Naive thymus-derived CD4-positive, alpha-beta T cell (primary cell): ENCODE measurements around the gene TMEM187. TPM values are rescaled to one million over a fixed set of nuclear protein-coding genes. Genes with fewer than 3 reads are reported as not detected.
A peak's percentile ranks its signal among the peaks of the same experiment; 100 is the strongest.

Experiments used
- ATAC-seq: fragments of 150-1000 bp; cut with Tn5 transposase; 2 replicates; pipeline ENCODE4 v1.10.0; 2021; ENCODE audit warnings: mild to moderate bottlenecking, moderate library complexity
- CTCF ChIA-PET: fragments of 350-600 bp; sonication (Branson Sonifier 250); formaldehyde crosslinking; loops from one replicate; lab custom pipeline; 2021; ENCODE audit warnings: antibody characterized with exemption; lab: Charles Lee
- POLR2A ChIA-PET: fragments of 350-600 bp; sonication (Branson Sonifier 250); formaldehyde crosslinking; loops from one replicate; lab custom pipeline; 2021; ENCODE audit warnings: antibody characterized with exemption, inconsistent platforms; lab: Charles Lee
- DNase-seq, 9 donors: peaks; one replicate each; pipeline versions ENCODE4 v3.0.0 to v3.0.0-alpha.2; 2020 to 2022; ENCODE audit warnings: mixed read lengths in 1 of 9
- H3K27ac ChIP-seq: one replicate; pipeline ENCODE4 v1.7.0; 2013; ENCODE audit warnings: mild to moderate bottlenecking, low read depth, low read length, moderate library complexity
- H3K27me3 ChIP-seq, 2 donors: one replicate each; pipeline ENCODE4 v1.7.0; 2013; ENCODE audit warnings: low read length in 2 of 2, mild to moderate bottlenecking in 2 of 2, moderate library complexity in 2 of 2; ENCODE audit not compliant: control insufficient read depth in 2 of 2, insufficient read depth in 2 of 2
- H3K36me3 ChIP-seq, 3 experiments: 1 replicate in 2 of 3; 2 replicates in 1 of 3; pipeline ENCODE4 v1.7.0; 2013; ENCODE audit warnings: low read length in 3 of 3, mild to moderate bottlenecking in 3 of 3, moderate library complexity in 1 of 3; ENCODE audit not compliant: insufficient read depth in 3 of 3, control insufficient read depth in 2 of 3
- H3K4me1 ChIP-seq, 2 donors: one replicate each; pipeline ENCODE4 v1.7.0; 2013; ENCODE audit warnings: low read length in 2 of 2, mild to moderate bottlenecking in 2 of 2, moderate library complexity in 1 of 2; ENCODE audit not compliant: control insufficient read depth in 2 of 2, insufficient read depth in 2 of 2
- H3K4me3 ChIP-seq: 2 replicates; pipeline ENCODE4 v1.7.0; 2013; ENCODE audit warnings: mild to moderate bottlenecking, low read length
- H3K9me3 ChIP-seq, 3 experiments: 1 replicate in 2 of 3; 2 replicates in 1 of 3; pipeline ENCODE4 v1.7.0; 2013; ENCODE audit warnings: low read length in 3 of 3; ENCODE audit not compliant: control insufficient read depth in 2 of 3
- H3K27ac Mint-ChIP-seq, 9 donors: one replicate each; pipeline ENCODE4 v1.8.0; 2020 to 2022; ENCODE audit warnings: mixed read lengths in 9 of 9, mild to moderate bottlenecking in 8 of 9, moderate library complexity in 5 of 9, inconsistent platforms in 2 of 9
- H3K27me3 Mint-ChIP-seq, 5 donors: one replicate each; pipeline ENCODE4 v1.8.0; 2021 to 2022; ENCODE audit warnings: mixed read lengths in 5 of 5, mild to moderate bottlenecking in 1 of 5
- H3K36me3 Mint-ChIP-seq, 5 donors: one replicate each; pipeline ENCODE4 v1.8.0; 2020 to 2022; ENCODE audit warnings: mixed read lengths in 5 of 5, mild to moderate bottlenecking in 3 of 5, inconsistent platforms in 1 of 5
- H3K4me1 Mint-ChIP-seq, 7 donors: one replicate each; pipeline ENCODE4 v1.8.0; 2020 to 2022; ENCODE audit warnings: mixed read lengths in 7 of 7, mild to moderate bottlenecking in 3 of 7, inconsistent platforms in 1 of 7
- H3K4me3 Mint-ChIP-seq, 10 donors: one replicate each; pipeline ENCODE4 v1.8.0; 2020 to 2022; ENCODE audit warnings: mild to moderate bottlenecking in 10 of 10, mixed read lengths in 10 of 10, moderate library complexity in 6 of 10, inconsistent platforms in 2 of 10
- H3K9me3 Mint-ChIP-seq, 11 donors: one replicate each; pipeline ENCODE4 v1.8.0; 2020 to 2022; ENCODE audit warnings: mixed read lengths in 11 of 11, mild to moderate bottlenecking in 4 of 11, inconsistent platforms in 1 of 11, moderate library complexity in 1 of 11
- intact Hi-C, 2 donors: fragments of 100-400 bp; cut with micrococcal nuclease; formaldehyde crosslinking; loops; one replicate each; pipeline ENCODE4 v1.15.1; 2023
- polyA plus RNA-seq, 2 donors: library from polyadenylated mRNA; unstranded; fragments of 300-500 nt; fragmentation: Illumina TruSeq; gene quantifications; one replicate each; pipeline ENCODE4 v1.2.3, GENCODE V29; 2021
- total RNA-seq, 6 experiments: library from RNA in 5 of 6; stranded (reverse) in 5 of 6; gene quantifications; 1 replicate in 5 of 6; 2 replicates in 1 of 6; pipeline ENCODE4 v1.2.3 and lab custom pipeline; 2021 to 2026

The TMEM187 gene
- total and polyA plus RNA-seq, 7 experiments from 2014 or later = 1.4 to 22.7 (median 10.0) TPM

GRCh38 chrX:153948847-153949805, 23.4 kb upstream of the TMEM187 start:
- H3K36me3 Mint-ChIP-seq = peaks cover 0 to 33% (median 7%) of the 10 kb centered on the region in 5 donors

GRCh38 chrX:153950127-153950526, 22.4 kb upstream of the TMEM187 start:
- H3K36me3 ChIP-seq = peaks cover 0 to 58% (median 2%) of the 10 kb centered on the region in 3 experiments
- no peak for ATAC-seq
- no peaks in the 10 kb centered on the region for H3K9me3 ChIP-seq
- peaks cover 8 to 15% of the 10 kb centered on the region in 2 donors for H3K4me1 ChIP-seq
- H3K36me3 Mint-ChIP-seq = peaks cover 0 to 37% (median 5%) of the 10 kb centered on the region in 5 donors
- no peak overlapping the region for H3K4me3 ChIP-seq
- H3K27me3 ChIP-seq = no peaks in the 10 kb centered on the region
- ChIA-PET CTCF (interaction anchor here (0.7 to 10.9 kb wide), 8 partner anchors 11 to 187 kb away, joined by 3 to 168 read pairs (median 5); partner anchors contain the start of genes ARHGAP4 and PLXNB3), POLR2A (interaction anchor here (1.1 to 21.0 kb wide), 3 partner anchors 19 to 186 kb away, joined by 5 to 384 read pairs (median 63); partner anchors contain the start of genes ARHGAP4, HCFC1, NAA10 and PLXNB3)
- H3K4me3 Mint-ChIP-seq = peak overlapping the region in 1 of 10 donors; percentile 12
- DNase-seq = no peak
- peak overlapping the region in 4 of 9 donors; percentile 9 to 80 (median 35) for H3K27ac Mint-ChIP-seq
- intact Hi-C loops = loop anchor here in 1 of 2 donors (5.0 kb wide), 1 partner anchor 398 kb away; no protein-coding TSS in a partner anchor
- no peaks in the 10 kb centered on the region for H3K27me3 Mint-ChIP-seq
- no peaks in the 10 kb centered on the region for H3K9me3 Mint-ChIP-seq
- H3K27ac ChIP-seq = no peak overlapping the region
- H3K4me1 Mint-ChIP-seq = peaks cover 6 to 33% (median 16%) of the 10 kb centered on the region in 7 donors

More at GRCh38 chrX:153948847-153949805, 23.4 kb upstream of the TMEM187 start:
- peak overlapping the region in 5 of 10 donors; percentile 35 to 54 (median 45) for H3K4me3 Mint-ChIP-seq
- peak overlapping the region; percentile 55 for H3K27ac ChIP-seq
- intact Hi-C loops = loop anchor here in 1 of 2 donors (2.0 to 5.0 kb wide), 2 partner anchors 42 to 1008 kb away; no protein-coding TSS in a partner anchor
- H3K9me3 ChIP-seq = no peaks in the 10 kb centered on the region
- H3K4me1 Mint-ChIP-seq = peaks cover 6 to 33% (median 16%) of the 10 kb centered on the region in 7 donors
- peak overlapping the region in 8 of 9 donors; percentile 49 to 94 (median 72) for H3K27ac Mint-ChIP-seq
- H3K27me3 ChIP-seq = no peaks in the 10 kb centered on the region
- ChIA-PET POLR2A (interaction anchor here (0.6 to 21.0 kb wide), 4 partner anchors 20 to 196 kb away, joined by 3 to 384 read pairs (median 33); partner anchors contain the start of genes ARHGAP4, HCFC1 and NAA10), CTCF (interaction anchor here (0.6 to 10.9 kb wide), 9 partner anchors 16 to 458 kb away, joined by 3 to 168 read pairs (median 5); partner anchors contain the start of genes ARHGAP4 and PLXNB3)
- H3K4me3 ChIP-seq = no peak overlapping the region
- DNase-seq = no peak
- no peaks in the 10 kb centered on the region for H3K9me3 Mint-ChIP-seq
- H3K27me3 Mint-ChIP-seq = no peaks in the 10 kb centered on the region
- ATAC-seq = no peak
- peaks cover 8 to 15% of the 10 kb centered on the region in 2 donors for H3K4me1 ChIP-seq
- H3K36me3 ChIP-seq = peaks cover 0 to 48% (median 2%) of the 10 kb centered on the region in 3 experiments

- POLR2A ChIA-PET = interaction anchor here (7.7 to 21.0 kb wide), 2 partner anchors 17 to 25 kb away, joined by 63 to 384 read pairs; partner anchors contain the start of genes ARHGAP4, HCFC1 and NAA10
These were observed 20.7 kb upstream of the TMEM187 start for GRCh38 chrX:153951683-153952372.

GRCh38 chrX:153952373-153953026, 20.1 kb upstream of the TMEM187 start:
- H3K9me3 Mint-ChIP-seq = no peaks in the 10 kb centered on the region
- peaks cover 2 to 28% (median 12%) of the 10 kb centered on the region in 7 donors for H3K4me1 Mint-ChIP-seq
- Histone ChIP-seq H3K9me3 (no peaks in the 10 kb centered on the region), H3K27me3 (no peaks in the 10 kb centered on the region), H3K4me3 (no peak overlapping the region), H3K36me3 (peaks cover 0 to 82% (median 2%) of the 10 kb centered on the region in 3 experiments), H3K27ac (no peak overlapping the region), H3K4me1 (peaks cover 7 to 9% of the 10 kb centered on the region in 2 donors)
- H3K36me3 Mint-ChIP-seq = peaks cover 0 to 54% (median 4%) of the 10 kb centered on the region in 5 donors
- peak overlapping the region in 2 of 9 donors; percentile 42 to 60 for H3K27ac Mint-ChIP-seq
- no peak overlapping the region for H3K4me3 Mint-ChIP-seq
- CTCF ChIA-PET = interaction anchor here (0.8 to 10.9 kb wide), 3 partner anchors 17 to 189 kb away, joined by 5 to 168 read pairs (median 8); partner anchors contain the start of genes ARHGAP4 and PLXNB3
- intact Hi-C loops = loop anchor here (1.0 to 5.0 kb wide), 5 partner anchors 14 to 400 kb away; partner anchors contain the start of genes PLXNB3 (in 2 of the 2) and ARHGAP4 (in 1 of the 2)
- no peak for DNase-seq
- ATAC-seq = no peak
- no peaks in the 10 kb centered on the region for H3K27me3 Mint-ChIP-seq
- POLR2A ChIA-PET = interaction anchor here (1.2 to 21.0 kb wide), 2 partner anchors 25 to 189 kb away, joined by 3 to 384 read pairs; partner anchors contain the start of genes ARHGAP4 and NAA10

More at GRCh38 chrX:153951683-153952372, 20.7 kb upstream of the TMEM187 start:
- peaks cover 0 to 75% (median 2%) of the 10 kb centered on the region in 3 experiments for H3K36me3 ChIP-seq
- no peaks in the 10 kb centered on the region for H3K27me3 ChIP-seq
- peaks cover 6 to 33% (median 16%) of the 10 kb centered on the region in 7 donors for H3K4me1 Mint-ChIP-seq
- ATAC-seq (no peak), DNase-seq (no peak)
- H3K4me3 ChIP-seq = no peak overlapping the region
- no peak overlapping the region for H3K27ac ChIP-seq
- no peaks in the 10 kb centered on the region for H3K27me3 Mint-ChIP-seq
- H3K4me1 ChIP-seq = peaks cover 8 to 15% of the 10 kb centered on the region in 2 donors
- intact Hi-C loops = loop anchor here (2.0 to 5.0 kb wide), 3 partner anchors 15 to 400 kb away; partner anchors contain the start of gene ARHGAP4 (in 1 of the 2)
- no peaks in the 10 kb centered on the region for H3K9me3 Mint-ChIP-seq
- CTCF ChIA-PET = interaction anchor here (2.1 to 10.9 kb wide), 2 partner anchors 26 to 188 kb away, joined by 8 to 168 read pairs; partner anchors contain the start of genes ARHGAP4 and PLXNB3
- no peaks in the 10 kb centered on the region for H3K9me3 ChIP-seq
- H3K4me3 Mint-ChIP-seq = no peak overlapping the region
- H3K27ac Mint-ChIP-seq = no peak overlapping the region
- peaks cover 0 to 51% (median 6%) of the 10 kb centered on the region in 5 donors for H3K36me3 Mint-ChIP-seq

GRCh38 chrX:153953342-153953830, 19.2 kb upstream of the TMEM187 start:
- Mint-ChIP-seq H3K9me3 (no peaks in the 10 kb centered on the region), H3K36me3 (peaks cover 0 to 58% (median 3%) of the 10 kb centered on the region in 5 donors), H3K27ac (peak overlapping the region in 6 of 9 donors; percentile 4 to 82 (median 52)), H3K4me3 (no peak overlapping the region), H3K27me3 (no peaks in the 10 kb centered on the region), H3K4me1 (peaks cover 0 to 22% (median 7%) of the 10 kb centered on the region in 7 donors)
- Histone ChIP-seq H3K4me1 (peaks cover 4 to 6% of the 10 kb centered on the region in 2 donors), H3K27me3 (no peaks in the 10 kb centered on the region), H3K27ac (no peak overlapping the region), H3K4me3 (no peak overlapping the region), H3K36me3 (peaks cover 0 to 91% (median 2%) of the 10 kb centered on the region in 3 experiments), H3K9me3 (no peaks in the 10 kb centered on the region)
- intact Hi-C loops = loop anchor here (1.0 to 5.0 kb wide), 5 partner anchors 13 to 401 kb away; partner anchors contain the start of genes PLXNB3 (in 2 of the 2) and ARHGAP4 (in 1 of the 2)
- peak; percentile 89 for ATAC-seq
- ChIA-PET CTCF (interaction anchor here (0.7 to 10.9 kb wide), 3 partner anchors 9 to 190 kb away, joined by 5 to 168 read pairs (median 8); partner anchors contain the start of genes ARHGAP4, PLXNB3 and RENBP), POLR2A (interaction anchor here (1.2 to 21.0 kb wide), 2 partner anchors 26 to 190 kb away, joined by 3 to 384 read pairs; partner anchors contain the start of genes ARHGAP4 and NAA10)
- peak; percentile 61 to 87 (median 78) for DNase-seq
